A673 (cell line): ENCODE results near the gene MCF2L2. TPM values are rescaled to one million over a fixed set of nuclear protein-coding genes. Genes with fewer than 3 reads are reported as not detected.

Source experiments
- BruUV-seq: library from RNA; stranded (reverse); fragments of 400-500 nt; replicated peaks from 2 replicates; lab custom pipeline; 2021; lab: Mats Ljungman, UMichigan
- CTCF ChIA-PET: fragments of 300-600 bp; sonication (Branson Sonifier 250); formaldehyde crosslinking; loops from one replicate; lab custom pipeline; 2022; ENCODE audit warnings: antibody characterized with exemption; lab: Charles Lee
- POLR2A ChIA-PET: fragments of 300-600 bp; sonication (Branson Sonifier 250); formaldehyde crosslinking; loops from one replicate; lab custom pipeline; 2022; ENCODE audit warnings: antibody characterized with exemption; ENCODE audit not compliant: low non-redundant PET; lab: Charles Lee
- DNase-seq: peaks from one replicate; pipeline ENCODE4 v3.0.0-alpha.2; 2015; ENCODE audit warnings: low spot score
- H3K27ac ChIP-seq: fragments of 200-600 bp; sonication (generic); 2 replicates; pipeline ENCODE4 v1.5.1; 2016; ENCODE audit warnings: mixed run types, low read depth, mild to moderate bottlenecking, mixed read lengths, antibody characterized with exemption, low read length; ENCODE audit not compliant: poor library complexity, severe bottlenecking
- H3K27me3 ChIP-seq: fragments of 200-600 bp; sonication (generic); replicated peaks from 2 replicates; pipeline ENCODE4 v1.6.1; 2017; ENCODE audit warnings: mixed run types, low read depth, mild to moderate bottlenecking, mixed read lengths, antibody characterized with exemption, low read length; ENCODE audit not compliant: insufficient read depth, poor library complexity
- H3K36me3 ChIP-seq: fragments of 200-600 bp; sonication (generic); 2 replicates; pipeline ENCODE4 v1.6.1; 2016; ENCODE audit warnings: mixed run types, mild to moderate bottlenecking, mixed read lengths, antibody characterized with exemption, low read length; ENCODE audit not compliant: insufficient read depth, poor library complexity, severe bottlenecking
- H3K4me1 ChIP-seq: fragments of 200-600 bp; sonication (generic); 2 replicates; pipeline ENCODE4 v1.6.1; 2017; ENCODE audit warnings: mixed run types, mild to moderate bottlenecking, mixed read lengths, antibody characterized with exemption, low read length; ENCODE audit not compliant: insufficient read depth, poor library complexity, severe bottlenecking
- H3K4me3 ChIP-seq: fragments of 200-600 bp; sonication (generic); 2 replicates; pipeline ENCODE4 v1.5.1; 2016; ENCODE audit warnings: low read depth, mixed run types, mild to moderate bottlenecking, mixed read lengths, low read length; ENCODE audit not compliant: poor library complexity, severe bottlenecking
- H3K9me3 ChIP-seq: fragments of 200-600 bp; sonication (generic); 2 replicates; pipeline ENCODE4 v1.6.1; 2016; ENCODE audit warnings: mixed run types, low read depth, mild to moderate bottlenecking, mixed read lengths, antibody characterized with exemption, low read length; ENCODE audit not compliant: poor library complexity, severe bottlenecking
- EZH2 ChIP-seq: fragments of 200-600 bp; sonication (generic); IDR thresholded peaks from 2 replicates; pipeline ENCODE4 v1.6.1; 2017; ENCODE audit warnings: borderline replicate concordance, low read depth, mild to moderate bottlenecking, mixed read lengths, antibody characterized with exemption, low read length; ENCODE audit not compliant: poor library complexity, severe bottlenecking
- intact Hi-C: fragments of 100-400 bp; cut with micrococcal nuclease; formaldehyde crosslinking; loops from one replicate; pipeline ENCODE4 v1.10.0; 2022; ENCODE audit not compliant: unreplicated experiment
- total RNA-seq: library from RNA; stranded (reverse); gene quantifications from 2 replicates; pipeline ENCODE4 v1.2.3, GENCODE V29; 2021
- TF ChIP-seq, protein P1 (sequence below): fragments of 300-800, 200-600 bp; sonication (generic); conservative IDR thresholded peaks from 2 replicates; pipeline ENCODE4 v1.5.1; 2017; ENCODE audit warnings: low read depth, mild to moderate bottlenecking, antibody characterized with exemption, low read length, moderate library complexity, mixed read lengths

MCF2L2 gene
- total RNA-seq, 1 experiment from 2014 or later: not detected

DNA sequence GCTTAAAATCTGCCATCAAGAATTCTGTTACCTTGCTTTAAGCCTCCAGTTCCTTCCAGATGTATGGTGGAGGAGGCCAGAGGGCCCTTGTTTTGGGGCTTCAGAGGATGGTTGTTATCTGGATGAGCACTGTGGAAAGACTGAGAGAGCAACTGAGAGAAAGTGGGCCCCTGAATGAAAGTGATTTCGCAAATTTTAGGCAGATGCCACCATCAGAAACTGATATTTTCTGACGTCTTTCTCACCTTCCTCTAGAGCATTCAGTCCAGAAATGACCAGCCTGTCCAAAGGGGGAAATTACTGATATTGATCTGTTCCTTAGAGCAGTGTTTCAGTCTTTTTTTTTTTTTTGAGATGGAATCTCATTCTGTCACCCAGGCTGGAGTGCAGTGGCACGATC lies 162.0 kb downstream of the MCF2L2 start:
- H3K4me1 ChIP-seq: peaks cover 34% of the 10 kb centered on the region
- DNase-seq: no peak
- TF ChIP-seq EZH2: no peak
- TF ChIP-seq, protein P1, sequence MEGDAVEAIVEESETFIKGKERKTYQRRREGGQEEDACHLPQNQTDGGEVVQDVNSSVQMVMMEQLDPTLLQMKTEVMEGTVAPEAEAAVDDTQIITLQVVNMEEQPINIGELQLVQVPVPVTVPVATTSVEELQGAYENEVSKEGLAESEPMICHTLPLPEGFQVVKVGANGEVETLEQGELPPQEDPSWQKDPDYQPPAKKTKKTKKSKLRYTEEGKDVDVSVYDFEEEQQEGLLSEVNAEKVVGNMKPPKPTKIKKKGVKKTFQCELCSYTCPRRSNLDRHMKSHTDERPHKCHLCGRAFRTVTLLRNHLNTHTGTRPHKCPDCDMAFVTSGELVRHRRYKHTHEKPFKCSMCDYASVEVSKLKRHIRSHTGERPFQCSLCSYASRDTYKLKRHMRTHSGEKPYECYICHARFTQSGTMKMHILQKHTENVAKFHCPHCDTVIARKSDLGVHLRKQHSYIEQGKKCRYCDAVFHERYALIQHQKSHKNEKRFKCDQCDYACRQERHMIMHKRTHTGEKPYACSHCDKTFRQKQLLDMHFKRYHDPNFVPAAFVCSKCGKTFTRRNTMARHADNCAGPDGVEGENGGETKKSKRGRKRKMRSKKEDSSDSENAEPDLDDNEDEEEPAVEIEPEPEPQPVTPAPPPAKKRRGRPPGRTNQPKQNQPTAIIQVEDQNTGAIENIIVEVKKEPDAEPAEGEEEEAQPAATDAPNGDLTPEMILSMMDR: no peak
- H3K36me3 ChIP-seq: peaks cover 3% of the 10 kb centered on the region
- ChIA-PET CTCF (no interaction called here), POLR2A (no interaction called here)
- no peak overlapping the region for H3K27ac ChIP-seq
- no peaks in the 10 kb centered on the region for H3K9me3 ChIP-seq
- no peaks in the 10 kb centered on the region for H3K27me3 ChIP-seq
- no TSS peak for BruUV-seq
- intact Hi-C loops: no loop called here
- no peak overlapping the region for H3K4me3 ChIP-seq

DNA sequence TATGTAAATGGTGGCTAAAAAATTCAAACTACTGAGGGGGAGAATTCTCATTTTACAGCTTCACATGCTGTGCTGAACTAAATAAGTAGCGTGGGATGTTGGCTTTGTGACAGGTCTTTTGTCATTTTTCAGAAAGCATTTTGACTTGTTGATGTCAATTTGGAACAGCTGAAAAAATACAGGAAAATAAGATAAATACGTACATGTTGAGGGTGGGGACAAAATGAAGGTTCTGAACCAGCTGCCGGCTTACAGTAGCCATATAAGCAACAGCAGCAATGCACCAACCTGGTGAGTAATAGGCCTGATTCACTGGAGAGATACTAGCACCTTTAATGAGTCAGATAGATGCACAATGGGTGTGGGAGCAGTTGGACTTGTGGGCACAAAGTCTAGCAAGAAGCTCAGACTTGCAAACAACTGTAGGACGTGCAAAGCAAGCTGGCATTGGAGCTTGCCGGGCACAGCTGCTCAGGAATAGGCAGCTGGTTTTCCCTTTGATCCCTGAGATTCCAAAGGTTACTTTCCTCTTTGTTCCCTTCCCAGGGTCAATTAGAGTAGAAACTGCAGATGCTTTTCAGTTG lies 162.5 kb downstream of the MCF2L2 start:
- Histone ChIP-seq H3K36me3 (peaks cover 3% of the 10 kb centered on the region), H3K4me3 (peak overlapping the region; percentile 32), H3K9me3 (no peaks in the 10 kb centered on the region), H3K4me1 (peaks cover 40% of the 10 kb centered on the region), H3K27me3 (no peaks in the 10 kb centered on the region), H3K27ac (peak overlapping the region; percentile 73)
- BruUV-seq: no TSS peak
- POLR2A ChIA-PET: interaction anchor here (0.5 to 1.1 kb wide), 2 partner anchors 33 to 233 kb away, joined by 3 to 4 read pairs; no protein-coding TSS in a partner anchor
- peak; percentile 71 for DNase-seq
- TF ChIP-seq EZH2: no peak
- TF ChIP-seq, protein P1: no peak
- intact Hi-C loops: no loop called here
- CTCF ChIA-PET: no interaction called here

DNA sequence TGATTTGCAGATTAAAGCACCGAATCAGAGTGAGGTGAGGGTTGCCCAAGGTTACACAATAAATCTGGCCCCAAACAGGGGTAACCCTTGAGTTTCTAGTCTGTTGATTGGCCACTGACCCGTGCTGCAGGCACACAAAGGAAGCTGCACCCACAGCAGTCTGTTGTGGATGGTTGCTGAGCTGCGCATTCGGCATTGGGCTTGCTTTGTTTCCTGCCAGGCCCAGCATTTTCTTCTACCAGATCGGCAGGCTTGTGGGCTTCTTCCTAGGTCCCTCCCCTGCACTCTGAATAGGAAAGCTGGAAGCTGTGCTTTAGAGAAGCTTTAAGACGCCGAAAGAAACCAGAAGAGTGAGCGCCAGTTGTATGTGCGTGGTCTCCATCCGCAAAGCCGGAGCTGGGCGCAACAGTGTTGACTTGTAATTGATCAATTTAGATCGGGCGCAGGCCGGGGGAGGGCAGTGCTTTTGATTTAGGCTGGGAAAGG lies 163.2 kb downstream of the MCF2L2 start:
- ChIA-PET POLR2A (interaction anchor here (0.5 to 1.1 kb wide), 2 partner anchors 34 to 232 kb away, joined by 3 to 4 read pairs; no protein-coding TSS in a partner anchor), CTCF (no interaction called here)
- no peaks in the 10 kb centered on the region for H3K27me3 ChIP-seq
- no TSS peak for BruUV-seq
- peaks cover 3% of the 10 kb centered on the region for H3K36me3 ChIP-seq
- intact Hi-C loops: no loop called here
- peak; percentile 68 for DNase-seq
- peak overlapping the region; percentile 73 for H3K27ac ChIP-seq
- H3K4me3 ChIP-seq: peak overlapping the region; percentile 32
- H3K4me1 ChIP-seq: peaks cover 44% of the 10 kb centered on the region
- TF ChIP-seq EZH2: no peak
- TF ChIP-seq, protein P1: no peak
- H3K9me3 ChIP-seq: no peaks in the 10 kb centered on the region
